OCI-LY3 (cell line): ENCODE measurements around the gene CACNA1C.

ENCODE experiments used
- CTCF ChIP-seq: fragments of 200-600, 300-600 bp; sonication (generic); IDR thresholded peaks from 2 replicates; pipeline ENCODE4 v1.5.1; 2014; ENCODE audit warnings: antibody characterized with exemption, low read length, low read depth
- EZH2phosphoT487 ChIP-seq: fragments of 200-600 bp; shearing (Covaris generic); IDR thresholded peaks from 2 replicates; pipeline ENCODE4 v1.6.1; 2018; ENCODE audit warnings: antibody characterized with exemption, mixed run types, low read depth

DNA sequence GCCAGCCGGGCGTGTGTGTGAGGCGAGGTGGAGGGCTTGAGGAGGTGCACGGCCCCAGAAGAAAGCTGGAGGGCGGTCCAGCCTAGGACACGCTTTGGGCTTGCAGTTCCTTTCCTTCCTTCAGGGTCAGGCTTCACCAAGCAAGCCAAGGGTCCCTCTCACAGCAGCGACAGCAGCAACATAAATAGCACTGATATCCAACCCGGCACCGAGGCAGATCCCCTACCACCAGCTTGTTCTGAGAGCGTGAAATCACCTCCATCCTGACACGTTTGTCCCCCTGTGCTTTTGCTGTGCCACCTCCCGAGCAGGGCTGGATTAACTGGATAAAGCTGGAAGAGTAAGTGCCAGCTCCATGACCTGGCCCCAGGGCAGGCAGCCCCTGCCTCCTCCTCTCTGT is 251.4 kb downstream of the CACNA1C start:
- TF ChIP-seq CTCF: no peak
- TF ChIP-seq EZH2phosphoT487: no peak
